ACC112 (cell line): Measurements from ENCODE around the gene AMMECR1L.
"Not testable (repeated sequence)": the region's sequence is repeated elsewhere in the genome, so short reads cannot be mapped to it uniquely, and the experiment has no call there.

Experiments
- H2AFZ ChIP-seq: fragments of 200-600 bp; sonication (generic); one replicate; pipeline ENCODE4 v1.6.0; 2017; ENCODE audit warnings: antibody characterized with exemption, low read length; ENCODE audit not compliant: unreplicated experiment
- H3K27ac ChIP-seq: fragments of 200-600 bp; sonication (generic); 2 replicates; pipeline ENCODE4 v1.5.1; 2014; ENCODE audit warnings: low read depth, mild to moderate bottlenecking, antibody characterized with exemption, low read length, moderate library complexity
- H3K27me3 ChIP-seq: fragments of 200-600 bp; sonication (generic); 2 replicates; pipeline ENCODE4 v1.6.1; 2014; ENCODE audit warnings: mild to moderate bottlenecking, antibody characterized with exemption, low read length, moderate library complexity, mixed read lengths; ENCODE audit not compliant: insufficient read depth
- H3K36me3 ChIP-seq: fragments of 200-600 bp; sonication (generic); 2 replicates; pipeline ENCODE4 v1.6.1; 2016; ENCODE audit warnings: mild to moderate bottlenecking, antibody characterized with exemption, low read length, moderate library complexity, mixed read lengths; ENCODE audit not compliant: insufficient read depth
- H3K4me1 ChIP-seq: fragments of 200-600 bp; sonication (generic); one replicate; pipeline ENCODE4 v1.6.1; 2016; ENCODE audit warnings: low read length, mixed read lengths; ENCODE audit not compliant: insufficient read depth, unreplicated experiment, control insufficient read depth
- H3K4me3 ChIP-seq: fragments of 200-600 bp; sonication (generic); 2 replicates; pipeline ENCODE4 v1.5.1; 2014; ENCODE audit warnings: mild to moderate bottlenecking, low read depth, low read length
- H3K79me2 ChIP-seq: fragments of 200-600 bp; sonication (generic); one replicate; pipeline ENCODE4 v1.6.0; 2016; ENCODE audit warnings: low read length; ENCODE audit not compliant: control insufficient read depth, unreplicated experiment, insufficient read depth

Gene AMMECR1L

GRCh38 chr2:127841466-127842178 lies 44.1 kb downstream of the AMMECR1L start:
- Histone ChIP-seq H3K4me1 (no peaks in the 10 kb centered on the region), H2AFZ (no peak overlapping the region), H3K27me3 (no peaks in the 10 kb centered on the region), H3K27ac (no peak overlapping the region), H3K79me2 (no peaks in the 10 kb centered on the region), H3K4me3 (no peak overlapping the region), H3K36me3 (peaks cover 9% of the 10 kb centered on the region)

GRCh38 chr2:127840893-127841292 lies 44.9 kb downstream of the AMMECR1L start:
- Histone ChIP-seq H3K27me3 (no peaks in the 10 kb centered on the region), H3K4me1 (no peaks in the 10 kb centered on the region), H3K4me3 (no peak overlapping the region), H3K27ac (no peak overlapping the region), H3K79me2 (no peaks in the 10 kb centered on the region), H3K36me3 (0 out of 2 replicates have a peak, but pooled peaks cover 4% of the 10 kb centered on the region), H2AFZ (no peak overlapping the region)

GRCh38 chr2:127834951-127835350 lies 50.8 kb downstream of the AMMECR1L start:
- no peaks in the 10 kb centered on the region for H3K79me2 ChIP-seq
- no peak overlapping the region for H3K4me3 ChIP-seq
- H3K27ac ChIP-seq: no peak overlapping the region
- H3K36me3 ChIP-seq: no peaks in the 10 kb centered on the region
- no peaks in the 10 kb centered on the region for H3K27me3 ChIP-seq
- H2AFZ ChIP-seq: no peak overlapping the region
- no peaks in the 10 kb centered on the region for H3K4me1 ChIP-seq

GRCh38 chr2:127829845-127830246 lies 55.9 kb downstream of the AMMECR1L start:
- no peaks in the 10 kb centered on the region for H3K36me3 ChIP-seq
- H3K4me3 ChIP-seq: no peak overlapping the region
- no peak overlapping the region for H3K27ac ChIP-seq
- no peaks in the 10 kb centered on the region for H3K79me2 ChIP-seq
- H2AFZ ChIP-seq: no peak overlapping the region
- 0 out of 2 replicates have a peak, but pooled peaks cover 4% of the 10 kb centered on the region for H3K27me3 ChIP-seq
- no peaks in the 10 kb centered on the region for H3K4me1 ChIP-seq

GRCh38 chr2:127826708-127827107 lies 59.0 kb downstream of the AMMECR1L start:
- not testable (repeated sequence) for H3K27me3 ChIP-seq, H3K27ac ChIP-seq, H3K4me1 ChIP-seq, H3K4me3 ChIP-seq, H3K36me3 ChIP-seq, H3K79me2 ChIP-seq, H2AFZ ChIP-seq

GRCh38 chr2:127826047-127826446 lies 59.7 kb downstream of the AMMECR1L start:
- Histone ChIP-seq H3K27ac (no peak overlapping the region), H2AFZ (no peak overlapping the region), H3K27me3 (peaks cover 15% of the 10 kb centered on the region; the same call in 1 of the 2 replicates), H3K79me2 (no peaks in the 10 kb centered on the region), H3K4me1 (no peaks in the 10 kb centered on the region), H3K4me3 (no peak overlapping the region), H3K36me3 (no peaks in the 10 kb centered on the region)

GRCh38 chr2:127820080-127820668 lies 65.6 kb downstream of the AMMECR1L start:
- Histone ChIP-seq H3K4me3 (no peak overlapping the region), H3K4me1 (no peaks in the 10 kb centered on the region), H2AFZ (no peak overlapping the region), H3K79me2 (no peaks in the 10 kb centered on the region), H3K36me3 (no peaks in the 10 kb centered on the region), H3K27ac (no peak overlapping the region), H3K27me3 (peaks cover 45% of the 10 kb centered on the region)

GRCh38 chr2:127818794-127819425 lies 66.8 kb downstream of the AMMECR1L start:
- Histone ChIP-seq H3K4me3 (no peak overlapping the region), H3K27me3 (peaks cover 43% of the 10 kb centered on the region), H3K79me2 (no peaks in the 10 kb centered on the region), H3K36me3 (no peaks in the 10 kb centered on the region), H2AFZ (no peak overlapping the region), H3K4me1 (no peaks in the 10 kb centered on the region), H3K27ac (no peak overlapping the region)

GRCh38 chr2:127818241-127818640 lies 67.5 kb downstream of the AMMECR1L start:
- H3K36me3 ChIP-seq: no peaks in the 10 kb centered on the region
- H3K27ac ChIP-seq: no peak overlapping the region
- H2AFZ ChIP-seq: no peak overlapping the region
- no peaks in the 10 kb centered on the region for H3K4me1 ChIP-seq
- no peaks in the 10 kb centered on the region for H3K79me2 ChIP-seq
- peaks cover 43% of the 10 kb centered on the region for H3K27me3 ChIP-seq
- no peak overlapping the region for H3K4me3 ChIP-seq

GRCh38 chr2:127814677-127815076 lies 71.1 kb downstream of the AMMECR1L start:
- Histone ChIP-seq H3K27ac (no peak overlapping the region), H3K4me3 (no peak overlapping the region), H2AFZ (no peak overlapping the region), H3K4me1 (no peaks in the 10 kb centered on the region), H3K27me3 (peaks cover 21% of the 10 kb centered on the region), H3K79me2 (peaks cover 11% of the 10 kb centered on the region), H3K36me3 (no peaks in the 10 kb centered on the region)

- H2AFZ ChIP-seq, H3K36me3 ChIP-seq, H3K4me3 ChIP-seq, H3K4me1 ChIP-seq, H3K27ac ChIP-seq, H3K27me3 ChIP-seq: not testable (repeated sequence)
- H3K79me2 ChIP-seq: peaks cover 32% of the 10 kb centered on the region
Measured at GRCh38 chr2:127812441-127812840, 73.3 kb downstream of the AMMECR1L start.
